GM12878 (cell line): Measurements from ENCODE around the gene VTCN1. TPM values are rescaled to one million over a fixed set of nuclear protein-coding genes. Genes with fewer than 3 reads are reported as not detected.

Source experiments
- ATAC-seq: fragments of 200-7000 bp; cut with Tn5 transposase; 3 replicates; pipeline ENCODE4 v1.9.1; 2020; ENCODE audit warnings: mild to moderate bottlenecking, moderate library complexity
- BruUV-seq: library from RNA; stranded (reverse); fragments of 400-500 nt; replicated peaks from 2 replicates; lab custom pipeline; 2021; lab: Mats Ljungman, UMichigan
- CTCF ChIA-PET: fragments of 300-600 bp; sonication (Branson Sonifier 250); formaldehyde crosslinking; extraction: SDS; loops from one replicate; lab custom pipeline; 2021; ENCODE audit warnings: inconsistent platforms; lab: Yijun Ruan, JAX
- POLR2A ChIA-PET: fragments of 350-600 bp; formaldehyde crosslinking; extraction: SDS; loops from one replicate; lab custom pipeline; 2021; ENCODE audit warnings: inconsistent platforms; lab: Charles Lee
- RAD21 ChIA-PET: fragments of 300-600 bp; sonication (Branson Sonifier 250); formaldehyde crosslinking; loops from one replicate; lab custom pipeline; 2023; ENCODE audit warnings: antibody characterized with exemption; ENCODE audit not compliant: unreplicated experiment; lab: Charles Lee
- SMC1A ChIA-PET: fragments of 300-600 bp; sonication (Branson Sonifier 250); formaldehyde crosslinking; loops from one replicate; lab custom pipeline; 2023; ENCODE audit not compliant: unreplicated experiment, uncharacterized antibody; lab: Charles Lee
- DNase-seq: peaks from one replicate; pipeline ENCODE4 v3.0.0-alpha.2; 2011; ENCODE audit warnings: low read depth, low spot score
- FAIRE-seq: peaks from 3 replicates; lab custom pipeline; 2011; peaks lifted over from hg19 to GRCh38; lab: Jason Lieb, UNC
- H2AFZ ChIP-seq: 2 replicates; pipeline ENCODE4 v1.6.0; 2011; ENCODE audit warnings: low read depth, low read length, control low read depth; ENCODE audit not compliant: control insufficient read depth
- H3K27ac ChIP-seq: 2 replicates; pipeline ENCODE4 v1.5.1; 2011; ENCODE audit warnings: control low read depth; ENCODE audit not compliant: control insufficient read depth, insufficient read depth
- H3K27me3 ChIP-seq, 2 experiments: replicated peaks in 1 of 2; 2 replicates each; pipeline versions ENCODE4 v1.6.0 to v1.6.1; 2011; ENCODE audit warnings: low read length in 1 of 2; ENCODE audit not compliant: control insufficient read depth in 2 of 2, insufficient read depth in 2 of 2
- H3K36me3 ChIP-seq, 2 experiments: 2 replicates each; pipeline ENCODE4 v1.5.1; 2011; ENCODE audit warnings: low read length in 1 of 2; ENCODE audit not compliant: control insufficient read depth in 2 of 2, insufficient read depth in 2 of 2
- H3K4me1 ChIP-seq: 2 replicates; pipeline ENCODE4 v1.6.1; 2011; ENCODE audit warnings: mild to moderate bottlenecking, low read length, moderate library complexity, mixed read lengths; ENCODE audit not compliant: control insufficient read depth, insufficient read depth
- H3K4me2 ChIP-seq: 2 replicates; pipeline ENCODE4 v1.6.0; 2011; ENCODE audit warnings: control low read depth; ENCODE audit not compliant: control insufficient read depth, insufficient read depth
- H3K4me3 ChIP-seq: fragments of 200-600 bp; sonication (generic); 2 replicates; pipeline ENCODE4 v1.5.1; 2016
- H3K79me2 ChIP-seq: 2 replicates; pipeline ENCODE4 v1.6.0; 2011; ENCODE audit warnings: low read length; ENCODE audit not compliant: control insufficient read depth, insufficient read depth
- H3K9ac ChIP-seq: 2 replicates; pipeline ENCODE4 v1.8.0; 2011; ENCODE audit warnings: low read length, control low read depth, mixed read lengths; ENCODE audit not compliant: control insufficient read depth, insufficient read depth
- H3K9me3 ChIP-seq: replicated peaks from 3 replicates; pipeline ENCODE4 v1.5.1; 2011; ENCODE audit warnings: mild to moderate bottlenecking, low read length; ENCODE audit not compliant: control insufficient read depth, insufficient read depth
- H4K20me1 ChIP-seq: 2 replicates; pipeline ENCODE4 v1.6.0; 2011; ENCODE audit not compliant: control insufficient read depth, insufficient read depth
- BACH1 ChIP-seq: fragments of 450-650 bp; IDR thresholded peaks from 2 replicates; pipeline ENCODE4 v1.6.1; 2017; ENCODE audit warnings: mild to moderate bottlenecking, borderline replicate concordance
- BCL11A ChIP-seq: IDR thresholded peaks from 2 replicates; pipeline ENCODE4 v1.6.1; 2011; ENCODE audit warnings: low read depth, low read length
- EP300 ChIP-seq, 2 experiments: fragments of 150-350 bp in 1 of 2; IDR thresholded peaks; 2 replicates each; pipeline ENCODE4 v1.6.1; 2011 to 2012; ENCODE audit warnings: low read depth in 2 of 2, low read length in 2 of 2, borderline replicate concordance in 1 of 2, improper control_type of control experiment in 1 of 2, inconsistent platforms in 1 of 2; ENCODE audit not compliant: control insufficient read depth in 1 of 2
- HCFC1 ChIP-seq: fragments of 150-350 bp; IDR thresholded peaks from 2 replicates; pipeline ENCODE4 v1.6.1; 2014; ENCODE audit warnings: low read length
- MEF2B ChIP-seq: fragments of 450-650 bp; IDR thresholded peaks from 2 replicates; pipeline ENCODE4 v1.6.1; 2018; ENCODE audit warnings: mild to moderate bottlenecking, moderate library complexity; ENCODE audit not compliant: partially characterized antibody, poor library complexity, severe bottlenecking
- MTA3 ChIP-seq: IDR thresholded peaks from 2 replicates; pipeline ENCODE4 v1.6.1; 2012; ENCODE audit warnings: low read length, inconsistent platforms, borderline replicate concordance
- RB1 ChIP-seq: fragments of 450-650 bp; formaldehyde crosslinking; IDR thresholded peaks from 2 replicates; pipeline ENCODE4 v1.6.1; 2017; ENCODE audit warnings: mild to moderate bottlenecking, borderline replicate concordance
- SIN3A ChIP-seq: IDR thresholded peaks from 2 replicates; pipeline ENCODE4 v1.6.1; 2012; ENCODE audit warnings: low read depth, low read length, improper control_type of control experiment
- SMAD1 ChIP-seq: fragments of 450-650 bp; IDR thresholded peaks from 2 replicates; pipeline ENCODE4 v1.6.1; 2018; ENCODE audit warnings: mild to moderate bottlenecking, low read depth; ENCODE audit not compliant: partially characterized antibody
- TAF1 ChIP-seq: IDR thresholded peaks from 2 replicates; pipeline ENCODE4 v1.6.1; 2011; ENCODE audit warnings: mild to moderate bottlenecking, low read depth, low read length, borderline replicate concordance
- ZBED1 ChIP-seq: IDR thresholded peaks from 2 replicates; pipeline ENCODE4 v1.6.1; 2016; ENCODE audit warnings: borderline replicate concordance
- ZNF24 ChIP-seq: fragments of 450-650 bp; IDR thresholded peaks from 2 replicates; pipeline ENCODE4 v1.6.1; 2017; ENCODE audit warnings: antibody characterized with exemption, mild to moderate bottlenecking
- WGBS: methylation state at CpG from one replicate; pipeline ENCODE4 v1.1.6; 2016; ENCODE audit warnings: low lambda C conversion rate; ENCODE audit not compliant: insufficient replicate concordance, insufficient coverage; ENCODE audit errors: missing lambda C conversion rate; 5-methylcytosine and 5-hydroxymethylcytosine counted together
- in situ Hi-C: fragments of 300-500 bp; cut with MboI; formaldehyde crosslinking; loops from 9 replicates; pipeline ENCODE4 v1.14.3; 2018; ENCODE audit warnings: mixed read lengths
- intact Hi-C: fragments of 100-400 bp; cut with micrococcal nuclease; formaldehyde crosslinking; loops from one replicate; pipeline ENCODE4 v1.14.2; 2022; ENCODE audit not compliant: unreplicated experiment
- polyA plus RNA-seq, 11 experiments: library from polyadenylated mRNA; depleted of rRNA in 4 of 11; unstranded in 6 of 11; stranded (reverse) in 5 of 11; fragments of >200 nt; fragmentation: Nextera tagmentation in 4 of 11; fragmentation: Illumina TruSeq in 1 of 11; extraction: Ambion mirVana in 4 of 11; extraction: Trizol in 1 of 11; gene quantifications; 1 replicate in 1 of 11; 2 replicates in 10 of 11; pipeline versions ENCODE4 v1.2.1 to v1.2.3, GENCODE V29; 2011 to 2016; ENCODE audit warnings: inconsistent platforms in 2 of 11, missing spikeins in 2 of 11, low read depth in 1 of 11
- total RNA-seq, 4 experiments: library from RNA; depleted of rRNA in 3 of 4; stranded (reverse); fragments of >200 nt in 3 of 4; fragmentation: Illumina TruSeq in 1 of 4; extraction: Trizol in 1 of 4; gene quantifications; 2 replicates each; pipeline versions ENCODE4 v1.2.1 to v1.2.3, GENCODE V29; 2013 to 2021
- TF ChIP-seq, protein P1 (sequence below): fragments of 450-650 bp; formaldehyde crosslinking; IDR thresholded peaks from 2 replicates; pipeline ENCODE4 v1.4.0; 2022; ENCODE audit warnings: mild to moderate bottlenecking, moderate library complexity
- TF ChIP-seq, protein P2 (sequence below): fragments of 450-650 bp; IDR thresholded peaks from 2 replicates; pipeline ENCODE4 v1.6.1; 2014; ENCODE audit warnings: mild to moderate bottlenecking

The VTCN1 gene
- total and polyA plus RNA-seq, 10 of the 15 experiments (the other 5 are each of a cell fraction or from before 2014, with no cell fraction given): not detected

DNA sequence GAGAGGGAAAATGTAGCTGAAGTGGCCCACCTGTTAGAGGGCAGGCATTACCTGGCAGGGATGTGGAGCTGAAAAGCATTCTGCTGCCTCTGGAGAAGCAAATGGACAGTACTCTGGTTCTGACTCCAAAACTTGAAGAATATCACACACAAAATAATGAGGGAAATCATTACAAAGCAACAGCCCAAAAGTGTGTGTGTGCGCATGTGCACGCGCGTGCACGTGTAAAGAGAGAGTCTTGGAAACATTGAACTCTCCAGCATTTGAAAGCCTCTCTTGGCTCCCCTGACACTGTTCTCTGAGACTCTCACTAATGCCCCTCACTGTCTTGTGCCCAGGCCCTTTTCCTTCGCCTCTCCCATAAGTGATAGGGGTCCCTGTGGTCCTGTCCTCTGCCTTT, 2.3 kb upstream of the VTCN1 start:
- ATAC-seq: no peak
- Histone ChIP-seq H3K4me3 (no peak overlapping the region), H3K27me3 (peaks cover 2 to 3% of the 10 kb centered on the region in 2 experiments; a peak in 3 of 4 replicates), H4K20me1 (no peaks in the 10 kb centered on the region)
- POLR2A ChIA-PET: no interaction called here
- no peak for TF ChIP-seq ZNF24
- no peak for TF ChIP-seq MTA3
- TF ChIP-seq BCL11A: no peak
- TF ChIP-seq SMAD1: no peak
- TF ChIP-seq, all 136 proteins: peak for 0
- 82% methylated on average over 6 of the region's 6 CpGs for WGBS
- no TSS peak for BruUV-seq
- Histone ChIP-seq H2AFZ (no peak overlapping the region), H3K27ac (no peak overlapping the region), H3K4me2 (no peak overlapping the region), H3K36me3 (no peaks in the 10 kb centered on the region), H3K9me3 (no peaks in the 10 kb centered on the region), H3K4me1 (no peaks in the 10 kb centered on the region), H3K79me2 (no peaks in the 10 kb centered on the region), H3K9ac (no peak overlapping the region)
- ChIA-PET CTCF (no interaction called here), SMC1A (no interaction called here), RAD21 (no interaction called here)
- intact Hi-C loops (no loop called here), in situ Hi-C loops (no loop called here)
- DNase-seq (no peak), FAIRE-seq (no peak)

DNA sequence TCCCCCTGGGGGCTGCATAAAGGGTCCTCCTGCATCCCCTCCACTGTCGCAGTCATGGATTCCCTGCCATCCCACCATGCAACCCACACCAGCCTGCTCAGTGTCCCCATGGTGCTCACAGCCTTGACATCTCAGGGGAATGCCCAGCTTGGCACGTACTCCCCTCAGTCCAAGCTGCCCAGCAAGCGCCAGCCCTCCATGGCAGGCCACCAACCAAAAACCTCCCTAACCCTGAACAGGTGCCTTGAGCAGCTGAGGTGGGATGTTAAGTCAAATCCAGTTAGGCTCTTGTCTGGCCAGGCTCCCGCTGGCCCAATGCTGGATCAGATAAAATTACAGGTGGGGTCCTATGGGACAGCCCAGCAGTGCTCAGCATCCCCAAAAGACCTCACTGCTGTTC, 341 bp downstream of the VTCN1 start:
- Histone ChIP-seq H3K36me3 (no peaks in the 10 kb centered on the region), H3K9ac (no peak overlapping the region), H3K79me2 (no peaks in the 10 kb centered on the region), H3K4me1 (no peaks in the 10 kb centered on the region), H3K9me3 (no peaks in the 10 kb centered on the region), H3K27ac (no peak overlapping the region), H4K20me1 (no peaks in the 10 kb centered on the region; the same call in 1 of the 2 replicates), H3K27me3 (peaks cover 2 to 3% of the 10 kb centered on the region in 2 experiments; a peak in 3 of 4 replicates), H3K4me3 (no peak overlapping the region), H3K4me2 (no peak overlapping the region), H2AFZ (no peak overlapping the region)
- ChIA-PET POLR2A (no interaction called here), CTCF (no interaction called here), RAD21 (no interaction called here), SMC1A (interaction anchor here (1.4 kb wide), 1 partner anchor 9 kb away, joined by 3 read pairs; no protein-coding TSS in a partner anchor)
- intact Hi-C loops (no loop called here), in situ Hi-C loops (no loop called here)
- BruUV-seq: no TSS peak
- 39% methylated on average over 4 of the region's 4 CpGs for WGBS
- DNase-seq (no peak), FAIRE-seq (no peak), ATAC-seq (no peak)
- TF ChIP-seq, protein P1, sequence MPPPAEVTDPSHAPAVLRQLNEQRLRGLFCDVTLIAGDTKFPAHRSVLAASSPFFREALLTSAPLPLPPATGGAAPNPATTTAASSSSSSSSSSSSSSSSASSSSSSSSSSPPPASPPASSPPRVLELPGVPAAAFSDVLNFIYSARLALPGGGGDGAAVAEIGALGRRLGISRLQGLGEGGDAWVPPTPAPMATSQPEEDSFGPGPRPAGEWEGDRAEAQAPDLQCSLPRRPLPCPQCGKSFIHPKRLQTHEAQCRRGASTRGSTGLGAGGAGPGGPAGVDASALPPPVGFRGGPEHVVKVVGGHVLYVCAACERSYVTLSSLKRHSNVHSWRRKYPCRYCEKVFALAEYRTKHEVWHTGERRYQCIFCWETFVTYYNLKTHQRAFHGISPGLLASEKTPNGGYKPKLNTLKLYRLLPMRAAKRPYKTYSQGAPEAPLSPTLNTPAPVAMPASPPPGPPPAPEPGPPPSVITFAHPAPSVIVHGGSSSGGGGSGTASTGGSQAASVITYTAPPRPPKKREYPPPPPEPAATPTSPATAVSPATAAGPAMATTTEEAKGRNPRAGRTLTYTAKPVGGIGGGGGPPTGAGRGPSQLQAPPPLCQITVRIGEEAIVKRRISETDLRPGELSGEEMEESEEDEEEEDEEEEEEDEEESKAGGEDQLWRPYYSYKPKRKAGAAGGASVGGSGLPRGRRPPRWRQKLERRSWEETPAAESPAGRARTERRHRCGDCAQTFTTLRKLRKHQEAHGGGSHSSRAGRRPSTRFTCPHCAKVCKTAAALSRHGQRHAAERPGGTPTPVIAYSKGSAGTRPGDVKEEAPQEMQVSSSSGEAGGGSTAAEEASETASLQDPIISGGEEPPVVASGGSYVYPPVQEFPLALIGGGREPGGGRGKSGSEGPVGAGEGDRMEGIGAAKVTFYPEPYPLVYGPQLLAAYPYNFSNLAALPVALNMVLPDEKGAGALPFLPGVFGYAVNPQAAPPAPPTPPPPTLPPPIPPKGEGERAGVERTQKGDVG (CRISPR knock-in tag): no peak
- no peak for TF ChIP-seq EP300 (IDR thresholded peaks at IDR 0.05; ENCODE audit: borderline replicate concordance in 1 of 2, control insufficient read depth in 1 of 2, low read depth in 2 of 2, low read length in 2 of 2)
- no peak for TF ChIP-seq HCFC1
- no peak for TF ChIP-seq BACH1
- TF ChIP-seq TAF1: no peak
- TF ChIP-seq, protein P2, sequence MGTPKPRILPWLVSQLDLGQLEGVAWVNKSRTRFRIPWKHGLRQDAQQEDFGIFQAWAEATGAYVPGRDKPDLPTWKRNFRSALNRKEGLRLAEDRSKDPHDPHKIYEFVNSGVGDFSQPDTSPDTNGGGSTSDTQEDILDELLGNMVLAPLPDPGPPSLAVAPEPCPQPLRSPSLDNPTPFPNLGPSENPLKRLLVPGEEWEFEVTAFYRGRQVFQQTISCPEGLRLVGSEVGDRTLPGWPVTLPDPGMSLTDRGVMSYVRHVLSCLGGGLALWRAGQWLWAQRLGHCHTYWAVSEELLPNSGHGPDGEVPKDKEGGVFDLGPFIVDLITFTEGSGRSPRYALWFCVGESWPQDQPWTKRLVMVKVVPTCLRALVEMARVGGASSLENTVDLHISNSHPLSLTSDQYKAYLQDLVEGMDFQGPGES: no peak
- no peak for TF ChIP-seq MEF2B
- TF ChIP-seq RB1: no peak
- no peak for TF ChIP-seq SIN3A
- TF ChIP-seq ZBED1: no peak
